GM23338 (cell line): ENCODE data around the gene DENR. TPM values are rescaled to one million over a fixed set of nuclear protein-coding genes. Genes with fewer than 3 reads are reported as not detected.

ENCODE experiments used
- ATAC-seq: fragments of 200-7000 bp; cut with Tn5 transposase; 3 replicates; pipeline ENCODE4 v1.9.1; 2020
- DNase-seq: peaks from one replicate; pipeline ENCODE4 v3.0.0-alpha.2; 2015; ENCODE audit warnings: low spot score
- H2AFZ ChIP-seq: fragments of 200-600 bp; sonication (generic); 2 replicates; pipeline ENCODE4 v1.8.0; 2016; ENCODE audit warnings: antibody characterized with exemption, mild to moderate bottlenecking, moderate library complexity
- H3F3A ChIP-seq: fragments of 200-600 bp; sonication (generic); replicated peaks from 2 replicates; pipeline ENCODE4 v1.8.0; 2017; ENCODE audit warnings: antibody characterized with exemption, mixed run types, low read depth
- H3K27ac ChIP-seq: fragments of 200-600 bp; sonication (generic); 2 replicates; pipeline ENCODE4 v1.6.1; 2016; ENCODE audit warnings: low read depth
- H3K27me3 ChIP-seq: fragments of 200-600 bp; sonication (generic); 2 replicates; pipeline ENCODE4 v1.8.0; 2016; ENCODE audit warnings: mild to moderate bottlenecking, mixed run types, moderate library complexity; ENCODE audit not compliant: insufficient read depth
- H3K36me3 ChIP-seq: fragments of 200-600 bp; sonication (generic); 2 replicates; pipeline ENCODE4 v1.8.0; 2016; ENCODE audit warnings: mild to moderate bottlenecking; ENCODE audit not compliant: insufficient read depth
- H3K4me1 ChIP-seq: fragments of 200-600 bp; sonication (generic); 2 replicates; pipeline ENCODE4 v1.8.0; 2016; ENCODE audit warnings: mild to moderate bottlenecking, moderate library complexity; ENCODE audit not compliant: insufficient read depth
- H3K4me2 ChIP-seq: fragments of 200-600 bp; sonication (generic); 2 replicates; pipeline ENCODE4 v1.7.1; 2017; ENCODE audit warnings: mixed run types
- H3K4me3 ChIP-seq: fragments of 200-600 bp; sonication (generic); 2 replicates; pipeline ENCODE4 v1.6.1; 2016; ENCODE audit warnings: mixed run types
- H3K79me2 ChIP-seq: fragments of 200-600 bp; sonication (generic); replicated peaks from 2 replicates; pipeline ENCODE4 v1.8.0; 2017; ENCODE audit warnings: mild to moderate bottlenecking; ENCODE audit not compliant: insufficient read depth
- H3K9me2 ChIP-seq: fragments of 200-600 bp; sonication (generic); 2 replicates; pipeline ENCODE4 v1.8.0; 2017; ENCODE audit not compliant: insufficient read depth
- H4K20me1 ChIP-seq: fragments of 200-600 bp; sonication (generic); replicated peaks from 2 replicates; pipeline ENCODE4 v1.8.0; 2017; ENCODE audit warnings: mild to moderate bottlenecking; ENCODE audit not compliant: insufficient read depth
- H3K27ac Mint-ChIP-seq: 2 replicates; pipeline ENCODE4 v1.8.0; 2020; ENCODE audit warnings: inconsistent platforms, mild to moderate bottlenecking, moderate library complexity, mixed read lengths
- H3K27me3 Mint-ChIP-seq: 3 replicates; pipeline ENCODE4 v1.8.0; 2022; ENCODE audit warnings: low read depth, mild to moderate bottlenecking, moderate library complexity, mixed read lengths, inconsistent platforms; ENCODE audit not compliant: insufficient read depth, poor library complexity
- H3K36me3 Mint-ChIP-seq: 3 replicates; pipeline ENCODE4 v1.8.0; 2021; ENCODE audit warnings: low read depth, mild to moderate bottlenecking, inconsistent platforms, moderate library complexity, mixed read lengths
- H3K4me1 Mint-ChIP-seq: 3 replicates; pipeline ENCODE4 v1.8.0; 2020; ENCODE audit warnings: mild to moderate bottlenecking, inconsistent platforms, mixed read lengths
- H3K4me3 Mint-ChIP-seq: 3 replicates; pipeline ENCODE4 v1.8.0; 2021; ENCODE audit warnings: moderate library complexity, mild to moderate bottlenecking, inconsistent platforms, mixed read lengths
- H3K9me3 Mint-ChIP-seq: 3 replicates; pipeline ENCODE4 v1.8.0; 2020; ENCODE audit warnings: moderate library complexity, mild to moderate bottlenecking, inconsistent platforms, mixed read lengths
- CREB1 ChIP-seq: fragments of 250-450 bp; sonication (Bioruptor Pico); IDR thresholded peaks from 2 replicates; pipeline ENCODE4 v1.5.0; 2020; ENCODE audit warnings: low read depth, mild to moderate bottlenecking, moderate library complexity
- EZH2phosphoT487 ChIP-seq: fragments of 200-600 bp; sonication (generic); IDR thresholded peaks from one replicate; pipeline ENCODE4 v1.8.1; 2018; ENCODE audit warnings: antibody characterized with exemption; ENCODE audit not compliant: unreplicated experiment
- NANOG ChIP-seq: IDR thresholded peaks from 2 replicates; pipeline ENCODE4 v1.6.1; 2016; ENCODE audit warnings: antibody characterized with exemption, borderline replicate concordance
- POLR2AphosphoS5 ChIP-seq: IDR thresholded peaks from 2 replicates; pipeline ENCODE4 v1.6.1; 2016; ENCODE audit warnings: antibody characterized with exemption, low read depth
- STAT1 ChIP-seq: IDR thresholded peaks from one replicate; pipeline ENCODE4 v1.6.1; 2016; ENCODE audit warnings: antibody characterized with exemption; ENCODE audit not compliant: unreplicated experiment
- ZNF114 ChIP-seq: fragments of 250-450 bp; sonication (Bioruptor Pico); IDR thresholded peaks from 2 replicates; pipeline ENCODE4 v1.5.0; 2020; ENCODE audit warnings: mild to moderate bottlenecking, moderate library complexity
- ZNF462 ChIP-seq: fragments of 250-450 bp; sonication (Bioruptor Pico); IDR thresholded peaks from 2 replicates; pipeline ENCODE4 v1.5.0; 2020; ENCODE audit warnings: mild to moderate bottlenecking, moderate library complexity
- polyA plus RNA-seq: library from polyadenylated mRNA; unstranded; fragments of >200 nt; fragmentation: Nextera tagmentation; extraction: Ambion mirVana; gene quantifications from 2 replicates; pipeline ENCODE4 v1.2.1, GENCODE V29; 2016
- total RNA-seq: library from RNA; depleted of rRNA; stranded (reverse); fragments of >200 nt; shearing (Covaris generic); gene quantifications from 2 replicates; pipeline ENCODE4 v1.2.3, GENCODE V29; 2014
- TF ChIP-seq, protein P1 (sequence below), 2 experiments: fragments of 200-600 bp in 1 of 2; sonication (generic) in 1 of 2; conservative IDR thresholded peaks; 2 replicates each; pipeline versions ENCODE4 v1.5.1 to v1.6.1; 2016 to 2017; ENCODE audit warnings: antibody characterized with exemption in 2 of 2, low read depth in 2 of 2, mild to moderate bottlenecking in 2 of 2, moderate library complexity in 1 of 2

Gene DENR
- total and polyA plus RNA-seq, 2 experiments from 2014 or later = 55.2 to 130 TPM

DNA sequence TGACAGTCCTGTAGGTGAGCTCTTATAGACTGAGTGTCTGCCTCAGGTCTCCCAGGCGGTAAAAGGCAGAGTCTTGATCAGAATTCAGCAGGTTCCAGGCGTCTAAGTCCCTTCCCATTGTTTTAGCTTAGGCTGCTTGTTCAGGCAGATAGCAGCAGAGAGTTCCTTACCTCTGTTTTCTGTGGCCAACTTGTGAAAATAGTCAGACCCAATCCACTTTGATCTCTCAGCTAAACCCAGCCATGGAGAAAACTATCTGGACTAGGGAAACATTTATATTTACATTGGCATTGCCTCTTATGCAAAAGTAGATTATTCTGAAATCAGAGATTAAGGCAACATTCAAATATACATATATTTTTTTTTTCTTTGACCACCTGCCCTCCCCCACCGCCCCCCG, 43.2 kb downstream of the DENR start (continued):
- no peak for TF ChIP-seq ZNF462
- TF ChIP-seq EZH2phosphoT487 = no peak
- TF ChIP-seq POLR2AphosphoS5 = no peak
- TF ChIP-seq NANOG = no peak

GRCh38 chr12:122799641-122800243, 47.1 kb downstream of the DENR start:
- H3K4me3 Mint-ChIP-seq = no peak overlapping the region
- H4K20me1 ChIP-seq = no peaks in the 10 kb centered on the region
- no peaks in the 10 kb centered on the region for H3K4me1 Mint-ChIP-seq
- H3K27me3 Mint-ChIP-seq = no peaks in the 10 kb centered on the region
- H3K79me2 ChIP-seq = no peaks in the 10 kb centered on the region
- no peaks in the 10 kb centered on the region for H3K27me3 ChIP-seq
- no peak overlapping the region for H2AFZ ChIP-seq
- DNase-seq (no peak), ATAC-seq (peak; percentile 38)
- H3F3A ChIP-seq = no peaks in the 10 kb centered on the region
- no peaks in the 10 kb centered on the region for H3K36me3 Mint-ChIP-seq
- no peak overlapping the region for H3K4me2 ChIP-seq
- H3K9me3 Mint-ChIP-seq = no peaks in the 10 kb centered on the region
- no peak overlapping the region for H3K27ac Mint-ChIP-seq
- no peaks in the 10 kb centered on the region for H3K36me3 ChIP-seq
- no peak overlapping the region for H3K27ac ChIP-seq
- H3K9me2 ChIP-seq = no peaks in the 10 kb centered on the region
- no peaks in the 10 kb centered on the region for H3K4me1 ChIP-seq
- H3K4me3 ChIP-seq = no peak overlapping the region
- TF ChIP-seq, protein P1, sequence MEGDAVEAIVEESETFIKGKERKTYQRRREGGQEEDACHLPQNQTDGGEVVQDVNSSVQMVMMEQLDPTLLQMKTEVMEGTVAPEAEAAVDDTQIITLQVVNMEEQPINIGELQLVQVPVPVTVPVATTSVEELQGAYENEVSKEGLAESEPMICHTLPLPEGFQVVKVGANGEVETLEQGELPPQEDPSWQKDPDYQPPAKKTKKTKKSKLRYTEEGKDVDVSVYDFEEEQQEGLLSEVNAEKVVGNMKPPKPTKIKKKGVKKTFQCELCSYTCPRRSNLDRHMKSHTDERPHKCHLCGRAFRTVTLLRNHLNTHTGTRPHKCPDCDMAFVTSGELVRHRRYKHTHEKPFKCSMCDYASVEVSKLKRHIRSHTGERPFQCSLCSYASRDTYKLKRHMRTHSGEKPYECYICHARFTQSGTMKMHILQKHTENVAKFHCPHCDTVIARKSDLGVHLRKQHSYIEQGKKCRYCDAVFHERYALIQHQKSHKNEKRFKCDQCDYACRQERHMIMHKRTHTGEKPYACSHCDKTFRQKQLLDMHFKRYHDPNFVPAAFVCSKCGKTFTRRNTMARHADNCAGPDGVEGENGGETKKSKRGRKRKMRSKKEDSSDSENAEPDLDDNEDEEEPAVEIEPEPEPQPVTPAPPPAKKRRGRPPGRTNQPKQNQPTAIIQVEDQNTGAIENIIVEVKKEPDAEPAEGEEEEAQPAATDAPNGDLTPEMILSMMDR (conservative IDR thresholded peaks at IDR 0.05; ENCODE audit: low read depth in 2 of 2) = no peak
- TF ChIP-seq ZNF114 (CRISPR knock-in tag) (no peak), CREB1 (CRISPR knock-in tag) (no peak), STAT1 (no peak), ZNF462 (no peak)
